PC-3 (cell line): Measurements from ENCODE around the gene FARP1. TPM values are rescaled to one million over a fixed set of nuclear protein-coding genes. Genes with fewer than 3 reads are reported as not detected.

Experiments used
- ATAC-seq: fragments of 200-7000 bp; cut with Tn5 transposase; 2 replicates; pipeline ENCODE4 v1.9.1; 2020; ENCODE audit warnings: mild to moderate bottlenecking, moderate library complexity
- BruUV-seq: library from RNA; stranded (reverse); fragments of 400-500 nt; replicated peaks from 2 replicates; lab custom pipeline; 2021; lab: Mats Ljungman, UMichigan
- CTCF ChIA-PET: fragments of 300-600 bp; sonication (Branson Sonifier 250); formaldehyde crosslinking; loops from one replicate; lab custom pipeline; 2022; ENCODE audit warnings: antibody characterized with exemption; lab: Charles Lee
- POLR2A ChIA-PET: fragments of 300-600 bp; sonication (Branson Sonifier 250); formaldehyde crosslinking; loops from one replicate; lab custom pipeline; 2022; ENCODE audit warnings: antibody characterized with exemption; ENCODE audit not compliant: unreplicated experiment; lab: Charles Lee
- DNase-seq: peaks from one replicate; pipeline ENCODE4 v3.0.0-alpha.2; 2015
- H2AFZ ChIP-seq: fragments of 300-600 bp; sonication (generic); 2 replicates; pipeline ENCODE4 v1.6.0; 2016; ENCODE audit warnings: antibody characterized with exemption, low read length
- H3F3A ChIP-seq: fragments of 300-600 bp; sonication (generic); one replicate; pipeline ENCODE4 v1.6.0; 2017; ENCODE audit warnings: antibody characterized with exemption, low read length, control low read depth, mild to moderate bottlenecking; ENCODE audit not compliant: unreplicated experiment
- H3K27ac ChIP-seq: fragments of 300-600 bp; sonication (generic); 2 replicates; pipeline ENCODE4 v1.5.1; 2016; ENCODE audit warnings: mild to moderate bottlenecking, low read length
- H3K27me3 ChIP-seq: fragments of 300-600 bp; sonication (generic); 2 replicates; pipeline ENCODE4 v1.6.1; 2016; ENCODE audit warnings: low read length, mixed read lengths
- H3K36me3 ChIP-seq: fragments of 300-600 bp; sonication (generic); 2 replicates; pipeline ENCODE4 v1.6.1; 2016; ENCODE audit warnings: low read depth, mixed run types, low read length, mixed read lengths
- H3K4me1 ChIP-seq: fragments of 300-600 bp; sonication (generic); 2 replicates; pipeline ENCODE4 v1.5.1; 2016; ENCODE audit warnings: low read length; ENCODE audit not compliant: insufficient read depth
- H3K4me2 ChIP-seq: fragments of 300-600 bp; sonication (generic); 2 replicates; pipeline ENCODE4 v1.6.0; 2016; ENCODE audit warnings: low read length
- H3K4me3 ChIP-seq: fragments of 300-600 bp; sonication (generic); 2 replicates; pipeline ENCODE4 v1.5.1; 2016; ENCODE audit warnings: mild to moderate bottlenecking, low read length, mixed read lengths
- H3K79me2 ChIP-seq: fragments of 300-600 bp; sonication (generic); 2 replicates; pipeline ENCODE4 v1.6.1; 2017; ENCODE audit warnings: low read length, mixed read lengths
- H3K9ac ChIP-seq: fragments of 300-600 bp; sonication (generic); 2 replicates; pipeline ENCODE4 v1.6.0; 2016; ENCODE audit warnings: mild to moderate bottlenecking, low read length
- H3K9me2 ChIP-seq: fragments of 300-600 bp; sonication (generic); replicated peaks from 2 replicates; pipeline ENCODE4 v1.6.1; 2016; ENCODE audit warnings: mixed run types, low read length, mixed read lengths
- H3K9me3 ChIP-seq: fragments of 300-600 bp; sonication (generic); 2 replicates; pipeline ENCODE4 v1.6.1; 2016; ENCODE audit warnings: low read length, mixed read lengths
- H4K20me1 ChIP-seq: fragments of 300-600 bp; sonication (generic); 2 replicates; pipeline ENCODE4 v1.6.1; 2016; ENCODE audit warnings: low read length, mixed read lengths
- EZH2 ChIP-seq: fragments of 300-600 bp; sonication (generic); IDR thresholded peaks from one replicate; pipeline ENCODE4 v1.6.1; 2017; ENCODE audit warnings: antibody characterized with exemption, mild to moderate bottlenecking, low read length; ENCODE audit not compliant: unreplicated experiment
- EZH2phosphoT487 ChIP-seq: fragments of 300-600 bp; sonication (generic); IDR thresholded peaks from 2 replicates; pipeline ENCODE4 v1.6.1; 2018; ENCODE audit warnings: mild to moderate bottlenecking, antibody characterized with exemption, low read length, borderline replicate concordance
- intact Hi-C: fragments of 100-400 bp; cut with micrococcal nuclease; formaldehyde crosslinking; loops from 2 replicates; pipeline ENCODE4 v1.9.0; 2023
- microRNA-seq: library from miRNA; unstranded; fragments of <30 nt; microRNA quantifications from one replicate; pipeline ENCODE4 v1.1.0, GENCODE V29; 2020; ENCODE audit not compliant: unreplicated experiment
- total RNA-seq: library from RNA; depleted of rRNA; stranded (reverse); fragments of >200 nt; gene quantifications from 2 replicates; pipeline ENCODE4 v1.2.3, GENCODE V29; 2014; rRNA removed
- TF ChIP-seq, protein P1 (sequence below): fragments of 300-600 bp; sonication (generic); conservative IDR thresholded peaks from 2 replicates; pipeline ENCODE4 v1.5.1; 2017; ENCODE audit warnings: antibody characterized with exemption, low read depth, mild to moderate bottlenecking, low read length

The FARP1 gene
- total RNA-seq, 1 experiment from 2014 or later, result 18.2 TPM

DNA sequence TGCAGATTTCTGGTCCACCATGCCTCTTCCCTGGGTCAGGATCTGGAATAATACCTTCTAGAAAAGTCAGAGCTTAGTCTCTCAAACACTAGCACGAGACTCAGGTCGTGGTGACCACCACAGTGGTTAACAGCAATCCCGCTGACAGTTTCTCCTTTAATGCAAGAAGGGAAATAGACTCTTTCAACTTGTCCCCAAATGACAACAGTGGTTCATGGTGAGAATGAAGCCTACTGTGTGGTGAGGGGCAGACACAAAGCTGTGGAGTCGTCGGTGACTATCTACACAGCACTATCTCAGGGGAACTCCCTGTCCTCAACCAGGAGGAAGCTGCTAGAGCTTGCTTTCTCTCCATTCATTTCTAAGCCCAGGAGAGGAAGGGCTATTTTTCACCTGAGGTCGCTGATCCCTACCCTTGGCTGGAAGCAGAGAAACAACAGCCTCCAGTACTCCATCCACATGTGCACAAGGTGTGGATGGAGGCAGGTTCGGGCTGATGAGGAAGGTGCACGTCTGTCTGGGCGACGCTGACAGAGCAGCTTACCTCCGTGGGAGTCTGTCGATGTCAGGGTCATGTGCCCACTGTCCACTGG is 361.6 kb downstream of the FARP1 start:
- H2AFZ ChIP-seq, result no peak overlapping the region
- ChIA-PET POLR2A (no interaction called here), CTCF (no interaction called here)
- H3K27ac ChIP-seq, result no peak overlapping the region
- no peak overlapping the region for H3K4me3 ChIP-seq
- H3K4me1 ChIP-seq, result peaks cover 25% of the 10 kb centered on the region
- H3K4me2 ChIP-seq, result no peak overlapping the region
- ATAC-seq, result no peak
- H3K36me3 ChIP-seq, result peaks cover 6% of the 10 kb centered on the region; the same call in 1 of the 2 replicates
- no peaks in the 10 kb centered on the region for H4K20me1 ChIP-seq
- no peaks in the 10 kb centered on the region for H3K9me3 ChIP-seq
- no peak overlapping the region for H3K9ac ChIP-seq
- peaks cover 5% of the 10 kb centered on the region for H3F3A ChIP-seq
- no TSS peak for BruUV-seq
- TF ChIP-seq EZH2phosphoT487 (no peak), EZH2 (no peak)
- TF ChIP-seq, protein P1, sequence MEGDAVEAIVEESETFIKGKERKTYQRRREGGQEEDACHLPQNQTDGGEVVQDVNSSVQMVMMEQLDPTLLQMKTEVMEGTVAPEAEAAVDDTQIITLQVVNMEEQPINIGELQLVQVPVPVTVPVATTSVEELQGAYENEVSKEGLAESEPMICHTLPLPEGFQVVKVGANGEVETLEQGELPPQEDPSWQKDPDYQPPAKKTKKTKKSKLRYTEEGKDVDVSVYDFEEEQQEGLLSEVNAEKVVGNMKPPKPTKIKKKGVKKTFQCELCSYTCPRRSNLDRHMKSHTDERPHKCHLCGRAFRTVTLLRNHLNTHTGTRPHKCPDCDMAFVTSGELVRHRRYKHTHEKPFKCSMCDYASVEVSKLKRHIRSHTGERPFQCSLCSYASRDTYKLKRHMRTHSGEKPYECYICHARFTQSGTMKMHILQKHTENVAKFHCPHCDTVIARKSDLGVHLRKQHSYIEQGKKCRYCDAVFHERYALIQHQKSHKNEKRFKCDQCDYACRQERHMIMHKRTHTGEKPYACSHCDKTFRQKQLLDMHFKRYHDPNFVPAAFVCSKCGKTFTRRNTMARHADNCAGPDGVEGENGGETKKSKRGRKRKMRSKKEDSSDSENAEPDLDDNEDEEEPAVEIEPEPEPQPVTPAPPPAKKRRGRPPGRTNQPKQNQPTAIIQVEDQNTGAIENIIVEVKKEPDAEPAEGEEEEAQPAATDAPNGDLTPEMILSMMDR, result no peak
- no peak for DNase-seq
- intact Hi-C loops, result no loop called here
- no peaks in the 10 kb centered on the region for H3K9me2 ChIP-seq
- peaks cover 88% of the 10 kb centered on the region for H3K79me2 ChIP-seq
- no peaks in the 10 kb centered on the region for H3K27me3 ChIP-seq

Small RNAs within 50 kb of the gene (microRNA-seq; reads per million reads assigned to microRNA genes)
- gene MIR3170, result not detected

Other genes starting within 250 kb of the FARP1 start
- 155 and 181 TPM in 2 replicates for gene IPO5, start 189.4 kb upstream of the FARP1 start, total RNA-seq
- gene RNF113B, start 34.2 kb downstream of the FARP1 start, total RNA-seq, result not detected in 2 replicates